Tibial nerve (tissue), 4 donors: ENCODE data around the gene FBLN2. TPM values are rescaled to one million over a fixed set of nuclear protein-coding genes. Genes with fewer than 3 reads are reported as not detected.
"Not testable (repeated sequence)": the region's sequence is repeated elsewhere in the genome, so short reads cannot be mapped to it uniquely, and the experiment has no call there.

Source experiments
- DNase-seq, 2 donors: peaks; one replicate each; pipeline ENCODE4 v3.0.0-alpha.2; 2019; ENCODE audit warnings: low spot score in 2 of 2
- H3K27ac ChIP-seq, 4 donors: fragments of 200-600 bp; sonication (generic) in 3 of 4; one replicate each; pipeline ENCODE4 v1.5.1; 2017 to 2019; ENCODE audit warnings: mild to moderate bottlenecking in 1 of 4
- H3K27me3 ChIP-seq, 2 donors: fragments of 200-600 bp; sonication (generic) in 1 of 2; one replicate each; pipeline versions ENCODE4 v1.5.1 to v1.6.0; 2017 to 2019
- H3K36me3 ChIP-seq, 3 donors: fragments of 200-600 bp; sonication (generic); one replicate each; pipeline ENCODE4 v1.5.1; 2018 to 2019
- H3K4me1 ChIP-seq, 4 donors: fragments of 200-600 bp; sonication (generic) in 3 of 4; one replicate each; pipeline ENCODE4 v1.5.1; 2017 to 2019
- H3K4me3 ChIP-seq, 4 donors: fragments of 200-600 bp; sonication (generic) in 3 of 4; one replicate each; pipeline ENCODE4 v1.5.1; 2017 to 2019; ENCODE audit warnings: mild to moderate bottlenecking in 1 of 4, moderate library complexity in 1 of 4
- H3K9me3 ChIP-seq, 4 donors: fragments of 200-600 bp; sonication (generic) in 3 of 4; one replicate each; pipeline ENCODE4 v1.5.1; 2017 to 2019
- EP300 ChIP-seq, 2 donors: sonication (generic); formaldehyde crosslinking; IDR thresholded peaks; one replicate each; pipeline ENCODE4 v1.6.1; 2017; ENCODE audit warnings: antibody characterized with exemption in 2 of 2, mild to moderate bottlenecking in 1 of 2
- POLR2A ChIP-seq, 2 donors: fragments of 450-650 bp; IDR thresholded peaks; one replicate each; pipeline ENCODE4 v1.6.1; 2017; ENCODE audit warnings: antibody characterized with exemption in 2 of 2, mild to moderate bottlenecking in 2 of 2, moderate library complexity in 2 of 2
- WGBS, 2 donors: methylation state at CpG; one replicate each; pipeline ENCODE4 v1.1.5; 2018; 5-methylcytosine and 5-hydroxymethylcytosine counted together
- total RNA-seq, 4 donors: library from RNA; depleted of rRNA; stranded (reverse); fragments of >200 nt; gene quantifications; one replicate each; pipeline ENCODE4 v1.1.0, GENCODE V29; 2016
- TF ChIP-seq, protein P1 (sequence below), 5 experiments: fragments of 200-600 bp in 3 of 5; fragments of 450-650 bp in 2 of 5; sonication (generic) in 3 of 5; IDR thresholded peaks; one replicate each; pipeline ENCODE4 v1.5.1; 2016 to 2019; ENCODE audit warnings: antibody characterized with exemption in 5 of 5, mild to moderate bottlenecking in 3 of 5, moderate library complexity in 2 of 5

FBLN2 gene
- total RNA-seq, 4 donors from 2014 or later = 185 to 445 (median 240) TPM

DNA sequence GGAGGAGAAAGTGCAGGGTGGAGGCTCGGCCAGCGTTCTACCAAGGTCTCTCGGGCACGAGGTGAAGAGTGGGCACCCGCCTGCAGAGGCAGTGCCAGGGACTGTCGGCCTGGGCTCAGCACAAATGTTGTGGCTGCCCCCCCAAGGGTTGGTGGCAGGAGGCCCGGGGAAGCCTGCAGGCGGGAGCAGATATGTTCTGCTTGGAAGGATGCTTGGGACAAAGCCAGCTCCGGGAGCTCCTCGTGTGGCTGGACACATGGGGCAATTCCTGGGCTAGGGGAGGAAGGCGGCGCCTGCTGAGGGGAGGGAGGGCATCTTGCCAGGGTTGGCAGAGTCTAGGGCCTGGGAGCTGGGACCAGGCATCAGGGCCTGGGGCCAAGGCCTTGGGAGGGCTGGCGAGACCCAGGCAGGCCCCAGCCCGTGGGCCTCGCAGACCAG lies 30.4 kb upstream of the FBLN2 start:
- Histone ChIP-seq H3K4me1 (peaks cover 0 to 60% (median 20%) of the 10 kb centered on the region in 4 donors), H3K27ac (peak overlapping the region in 3 of 4 donors; percentile 46 to 86 (median 71)), H3K27me3 (no peaks in the 10 kb centered on the region), H3K9me3 (no peaks in the 10 kb centered on the region), H3K36me3 (no peaks in the 10 kb centered on the region), H3K4me3 (no peak overlapping the region)
- DNase-seq = peak; percentile 78 to 79
- TF ChIP-seq POLR2A (IDR thresholded peaks at IDR 0.05) (no peak), EP300 (IDR thresholded peaks at IDR 0.05) (peak in 1 of 2 donors; percentile 61)
- TF ChIP-seq, protein P1, sequence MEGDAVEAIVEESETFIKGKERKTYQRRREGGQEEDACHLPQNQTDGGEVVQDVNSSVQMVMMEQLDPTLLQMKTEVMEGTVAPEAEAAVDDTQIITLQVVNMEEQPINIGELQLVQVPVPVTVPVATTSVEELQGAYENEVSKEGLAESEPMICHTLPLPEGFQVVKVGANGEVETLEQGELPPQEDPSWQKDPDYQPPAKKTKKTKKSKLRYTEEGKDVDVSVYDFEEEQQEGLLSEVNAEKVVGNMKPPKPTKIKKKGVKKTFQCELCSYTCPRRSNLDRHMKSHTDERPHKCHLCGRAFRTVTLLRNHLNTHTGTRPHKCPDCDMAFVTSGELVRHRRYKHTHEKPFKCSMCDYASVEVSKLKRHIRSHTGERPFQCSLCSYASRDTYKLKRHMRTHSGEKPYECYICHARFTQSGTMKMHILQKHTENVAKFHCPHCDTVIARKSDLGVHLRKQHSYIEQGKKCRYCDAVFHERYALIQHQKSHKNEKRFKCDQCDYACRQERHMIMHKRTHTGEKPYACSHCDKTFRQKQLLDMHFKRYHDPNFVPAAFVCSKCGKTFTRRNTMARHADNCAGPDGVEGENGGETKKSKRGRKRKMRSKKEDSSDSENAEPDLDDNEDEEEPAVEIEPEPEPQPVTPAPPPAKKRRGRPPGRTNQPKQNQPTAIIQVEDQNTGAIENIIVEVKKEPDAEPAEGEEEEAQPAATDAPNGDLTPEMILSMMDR (IDR thresholded peaks at IDR 0.05) = peak in 1 of 5 experiments; percentile 26
- 49 to 51% methylated on average over 4 to 12 of the region's 15 CpGs for WGBS, 2 donors

DNA sequence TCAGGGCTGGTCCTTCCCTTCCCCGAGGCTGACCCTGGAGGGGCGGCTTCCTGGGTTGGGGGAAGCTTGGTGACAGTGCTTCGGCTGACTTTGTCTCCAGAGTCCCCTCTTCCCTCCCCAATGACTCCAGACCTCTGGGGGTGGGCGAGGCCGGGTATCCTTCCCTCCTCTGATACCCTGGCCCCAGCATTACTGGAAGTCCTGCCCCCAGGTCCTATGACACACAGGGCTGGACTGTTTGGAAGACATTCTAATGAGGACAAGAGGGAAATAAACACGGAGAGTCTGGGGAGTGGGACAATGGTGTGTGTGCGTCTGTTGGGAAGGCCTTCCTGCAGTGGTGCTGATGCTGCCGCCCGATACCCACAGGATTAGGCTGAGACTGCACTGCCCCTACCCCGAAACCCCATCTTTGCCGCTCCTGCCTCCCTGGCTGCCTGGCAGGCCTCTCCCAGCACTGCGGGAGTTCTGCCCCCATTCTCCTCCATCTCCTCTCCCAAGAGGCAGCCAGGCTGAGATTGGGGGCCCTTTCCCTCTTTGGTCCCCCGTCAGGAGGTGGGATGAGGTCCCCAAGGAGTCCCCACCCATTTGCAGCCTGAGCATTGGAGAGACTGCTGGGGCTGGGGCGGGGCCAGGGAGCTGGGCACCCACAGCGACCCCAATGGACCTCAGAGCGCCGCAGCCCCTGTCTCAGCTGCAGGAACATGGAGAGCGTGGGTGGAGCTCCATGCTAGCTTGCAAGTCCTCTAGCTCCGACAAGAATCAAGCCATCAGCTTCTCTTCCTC lies 29.7 kb upstream of the FBLN2 start:
- H3K4me3 ChIP-seq = no peak overlapping the region
- no peaks in the 10 kb centered on the region for H3K36me3 ChIP-seq
- no peaks in the 10 kb centered on the region for H3K27me3 ChIP-seq
- peaks cover 0 to 53% (median 18%) of the 10 kb centered on the region in 4 donors for H3K4me1 ChIP-seq
- no peak for DNase-seq
- WGBS, 2 donors = 66 to 79% methylated on average over 12 to 15 of the region's 19 CpGs
- H3K27ac ChIP-seq = peak overlapping the region in 3 of 4 donors; percentile 46 to 86 (median 71)
- TF ChIP-seq EP300 (IDR thresholded peaks at IDR 0.05) (no peak), POLR2A (IDR thresholded peaks at IDR 0.05) (no peak)
- TF ChIP-seq, protein P1 (IDR thresholded peaks at IDR 0.05) = no peak
- H3K9me3 ChIP-seq = no peaks in the 10 kb centered on the region

DNA sequence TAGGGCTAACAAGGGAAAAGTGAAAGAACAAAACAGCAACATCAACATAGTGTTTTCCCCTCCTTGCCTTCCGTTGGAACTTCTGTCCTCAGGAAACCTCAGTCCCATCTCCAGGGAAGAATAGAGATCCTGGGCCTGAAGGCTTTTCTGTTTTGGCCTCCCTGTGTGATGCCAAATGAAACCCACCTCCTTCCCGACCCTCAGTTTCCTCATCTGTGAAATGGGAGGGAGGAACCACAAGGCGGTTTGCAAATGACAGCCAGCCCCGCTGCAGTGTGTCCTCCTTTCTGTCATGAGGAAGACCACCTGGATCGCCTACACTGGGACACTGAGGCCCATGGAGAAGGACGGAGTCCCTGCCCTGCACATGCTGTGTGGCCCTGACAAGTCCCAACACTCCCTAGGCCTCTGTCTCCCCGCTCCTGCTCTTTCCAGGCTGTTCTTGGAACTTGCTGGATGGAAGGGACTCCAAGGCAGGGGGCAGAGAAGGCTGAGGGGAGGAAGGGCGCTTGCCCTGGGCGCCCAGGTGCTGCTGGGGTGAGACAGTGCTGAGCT lies 28.5 kb upstream of the FBLN2 start:
- peak overlapping the region in 1 of 4 donors; percentile 86 for H3K27ac ChIP-seq
- TF ChIP-seq EP300 (IDR thresholded peaks at IDR 0.05) (no peak), POLR2A (IDR thresholded peaks at IDR 0.05) (no peak)
- TF ChIP-seq, protein P1 (IDR thresholded peaks at IDR 0.05) = no peak
- no peak overlapping the region for H3K4me3 ChIP-seq
- 92 to 95% methylated on average over 9 of the region's 9 CpGs for WGBS, 2 donors
- no peaks in the 10 kb centered on the region for H3K27me3 ChIP-seq
- H3K4me1 ChIP-seq = peaks cover 0 to 56% (median 21%) of the 10 kb centered on the region in 4 donors
- H3K9me3 ChIP-seq = no peaks in the 10 kb centered on the region
- no peak for DNase-seq
- no peaks in the 10 kb centered on the region for H3K36me3 ChIP-seq

DNA sequence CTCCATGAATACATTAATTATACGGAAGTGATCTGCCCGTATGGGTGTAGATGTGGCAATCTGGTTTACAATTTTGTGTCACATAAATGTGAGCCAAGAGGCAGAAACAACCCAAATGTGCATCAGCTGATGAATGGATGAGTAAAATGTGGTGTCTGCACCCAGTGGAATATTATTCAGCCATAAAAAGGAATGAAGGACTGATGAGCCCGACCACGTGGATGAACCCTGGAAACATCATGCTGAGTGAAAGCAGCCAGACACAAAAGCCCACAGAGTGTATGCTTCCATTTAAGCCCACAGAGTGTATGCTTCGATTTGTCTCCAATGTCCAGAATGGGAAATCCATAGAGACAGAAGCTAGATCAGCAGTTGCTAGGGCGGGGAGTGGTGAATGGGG lies 27.6 kb upstream of the FBLN2 start:
- H3K9me3 ChIP-seq = no peaks in the 10 kb centered on the region

DNA sequence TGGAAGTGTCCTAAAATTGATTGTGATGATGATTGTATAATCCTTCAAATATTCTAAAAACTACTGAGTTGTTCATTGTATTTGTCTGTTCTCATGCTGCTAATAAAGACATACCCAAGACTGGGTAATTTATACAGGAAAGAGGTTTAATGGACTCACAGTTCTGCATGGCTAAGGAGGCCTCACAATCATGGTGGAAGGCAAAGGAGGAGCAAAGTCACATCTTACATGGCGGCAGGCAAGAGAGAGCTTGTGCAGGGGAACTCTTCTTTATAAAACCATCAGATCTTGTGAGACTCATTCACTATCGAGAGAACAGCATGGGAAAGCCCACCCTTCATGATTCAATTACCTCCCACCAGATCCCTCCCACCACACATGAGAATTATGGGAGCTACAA lies 27.2 kb upstream of the FBLN2 start:
- not testable (repeated sequence) for H3K27ac ChIP-seq, H3K27me3 ChIP-seq, H3K4me3 ChIP-seq, H3K36me3 ChIP-seq, H3K9me3 ChIP-seq, DNase-seq
- 94% methylated on average over 2 of the region's 2 CpGs for WGBS, 2 donors
- peaks cover 0 to 56% (median 25%) of the 10 kb centered on the region in 4 donors for H3K4me1 ChIP-seq

More for the DNA sequence above, 27.6 kb upstream of the FBLN2 start:
- H3K4me3 ChIP-seq = no peak overlapping the region
- WGBS, 2 donors = 62% methylated on average over 6 of the region's 6 CpGs
- no peaks in the 10 kb centered on the region for H3K27me3 ChIP-seq
- peaks cover 0 to 56% (median 23%) of the 10 kb centered on the region in 4 donors for H3K4me1 ChIP-seq
- no peak overlapping the region for H3K27ac ChIP-seq
- no peaks in the 10 kb centered on the region for H3K36me3 ChIP-seq
- no peak for DNase-seq
- TF ChIP-seq EP300 (IDR thresholded peaks at IDR 0.05) = no peak
- no peak for TF ChIP-seq POLR2A (IDR thresholded peaks at IDR 0.05)
- TF ChIP-seq, protein P1 (IDR thresholded peaks at IDR 0.05) = no peak
